HUES48 (cell line): ENCODE data around the gene PRAMEF12.
"Not testable (repeated sequence)": the region's sequence is repeated elsewhere in the genome, so short reads cannot be mapped to it uniquely, and the experiment has no call there.

Experiments used
- H3K27ac ChIP-seq: one replicate; pipeline ENCODE4 v1.7.0; 2013; ENCODE audit warnings: low read depth, low read length, inconsistent platforms
- H3K27me3 ChIP-seq: 2 replicates; pipeline ENCODE4 v1.6.1; 2013; ENCODE audit warnings: mild to moderate bottlenecking, low read length; ENCODE audit not compliant: control insufficient read depth, insufficient read depth
- H3K36me3 ChIP-seq: 2 replicates; pipeline ENCODE4 v1.6.1; 2013; ENCODE audit warnings: low read length; ENCODE audit not compliant: control insufficient read depth, insufficient read depth
- H3K4me1 ChIP-seq: 2 replicates; pipeline ENCODE4 v1.6.1; 2013; ENCODE audit warnings: mild to moderate bottlenecking, low read length; ENCODE audit not compliant: control insufficient read depth, insufficient read depth
- H3K4me3 ChIP-seq: 2 replicates; pipeline ENCODE4 v1.5.1; 2013; ENCODE audit warnings: mild to moderate bottlenecking, low read depth, low read length
- H3K9ac ChIP-seq: 2 replicates; pipeline ENCODE4 v1.6.1; 2013; ENCODE audit warnings: mild to moderate bottlenecking, low read depth, low read length, moderate library complexity
- H3K9me3 ChIP-seq: 2 replicates; pipeline ENCODE4 v1.6.1; 2013; ENCODE audit warnings: low read length; ENCODE audit not compliant: control insufficient read depth, insufficient read depth

Gene PRAMEF12

DNA sequence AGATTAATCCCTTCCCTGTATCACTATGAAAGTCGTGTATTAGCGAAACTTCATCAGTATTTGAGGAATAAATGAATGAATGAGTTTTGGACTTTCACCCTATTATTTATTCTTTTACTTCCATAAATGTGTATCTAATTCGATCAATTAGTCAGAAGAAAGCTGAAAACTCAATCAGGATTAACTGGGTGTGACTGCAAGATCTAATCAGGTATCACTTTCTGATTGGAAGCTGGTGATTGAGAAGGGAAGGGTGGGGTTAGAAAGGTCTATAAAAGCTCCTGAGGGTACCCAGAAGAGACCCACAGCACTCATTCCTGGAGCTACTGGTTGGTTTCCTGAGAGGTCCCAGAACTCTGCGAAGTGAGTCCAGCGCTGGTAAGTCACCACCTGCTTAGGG, 17.6 kb downstream of the PRAMEF12 start, which contains the start of gene PRAMEF1:
Gene PRAMEF1, plus strand, starts transcription at position 301 of the 400 bp plus-strand sequence. CDS start 1,831 bp downstream, outside the sequence.
- H3K9ac ChIP-seq, H3K36me3 ChIP-seq, H3K27ac ChIP-seq: not testable (repeated sequence)

DNA sequence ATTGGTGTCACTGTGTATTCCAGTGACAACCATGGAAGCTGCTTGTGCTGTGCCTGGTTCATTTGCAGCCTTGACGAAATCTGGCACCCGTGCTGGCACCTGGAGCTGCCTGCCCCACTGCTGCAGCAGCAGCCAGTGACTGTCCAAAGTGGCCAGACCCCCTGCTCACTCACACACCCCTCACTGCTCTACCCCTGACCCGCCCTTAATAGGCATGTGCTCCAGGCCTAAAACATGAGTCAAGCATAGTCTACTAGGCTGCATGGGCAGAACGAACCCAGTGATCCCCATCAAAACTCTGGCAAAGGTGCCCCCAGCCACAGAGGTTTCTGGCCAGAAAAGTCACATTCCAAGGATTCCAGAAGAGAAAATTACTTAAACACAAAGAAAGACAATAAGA, 25.4 kb downstream of the PRAMEF12 start:
- Histone ChIP-seq H3K9ac (no peak overlapping the region), H3K4me3 (no peak overlapping the region), H3K4me1 (no peaks in the 10 kb centered on the region), H3K36me3 (no peaks in the 10 kb centered on the region), H3K27me3 (no peaks in the 10 kb centered on the region), H3K9me3 (peaks cover 35% of the 10 kb centered on the region), H3K27ac (no peak overlapping the region)

More for the DNA sequence above, 17.6 kb downstream of the PRAMEF12 start, which contains the start of gene PRAMEF1:
- not testable (repeated sequence) for H3K27me3 ChIP-seq, H3K4me3 ChIP-seq, H3K4me1 ChIP-seq, H3K9me3 ChIP-seq

DNA sequence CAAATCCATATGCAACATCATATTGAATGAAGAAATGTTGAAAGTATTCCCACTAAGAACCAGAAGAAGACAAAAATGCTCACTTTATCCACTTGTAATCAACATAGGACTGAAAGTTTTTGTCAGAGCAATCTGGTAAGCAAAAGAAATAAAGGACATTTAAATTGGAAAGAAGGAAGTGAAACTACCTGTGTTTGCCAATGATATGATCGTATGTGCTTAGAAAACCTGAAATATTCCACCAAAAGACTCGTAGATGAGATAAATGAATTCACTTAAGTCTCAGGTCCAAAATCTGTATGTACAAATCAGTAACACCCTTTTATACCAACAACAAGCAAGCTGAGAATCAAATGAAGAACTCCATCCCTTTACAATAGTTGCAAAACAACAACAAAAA, 26.2 kb downstream of the PRAMEF12 start:
- H3K36me3 ChIP-seq: no peaks in the 10 kb centered on the region
- H3K4me3 ChIP-seq: no peak overlapping the region
- no peaks in the 10 kb centered on the region for H3K4me1 ChIP-seq
- no peak overlapping the region for H3K27ac ChIP-seq
- H3K9ac ChIP-seq: no peak overlapping the region
- H3K9me3 ChIP-seq: peaks cover 35% of the 10 kb centered on the region
- no peaks in the 10 kb centered on the region for H3K27me3 ChIP-seq

DNA sequence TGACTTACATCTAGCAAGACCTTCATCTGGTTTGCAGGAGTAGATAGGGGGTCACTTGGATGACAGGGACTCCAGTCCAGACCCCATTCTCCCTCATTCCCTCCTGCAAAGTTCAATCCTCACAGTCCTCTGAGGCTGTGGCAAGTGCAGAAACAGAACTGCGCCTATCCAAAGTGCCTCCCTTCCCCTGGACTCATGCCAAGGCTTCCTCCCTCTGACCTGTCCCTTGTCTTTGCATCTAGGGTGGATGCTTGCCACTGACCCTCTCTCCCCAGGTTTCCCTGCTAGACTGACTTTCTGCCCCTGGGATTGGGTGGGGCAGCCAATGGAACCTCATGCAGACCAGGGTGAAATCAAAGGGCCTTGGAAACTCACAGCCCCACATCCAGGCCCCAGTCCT, 36.4 kb downstream of the PRAMEF12 start:
- no peaks in the 10 kb centered on the region for H3K36me3 ChIP-seq
- no peak overlapping the region for H3K27ac ChIP-seq
- H3K27me3 ChIP-seq: no peaks in the 10 kb centered on the region
- H3K4me3 ChIP-seq: no peak overlapping the region
- no peak overlapping the region for H3K9ac ChIP-seq
- H3K4me1 ChIP-seq: no peaks in the 10 kb centered on the region
- peaks cover 67% of the 10 kb centered on the region for H3K9me3 ChIP-seq

DNA sequence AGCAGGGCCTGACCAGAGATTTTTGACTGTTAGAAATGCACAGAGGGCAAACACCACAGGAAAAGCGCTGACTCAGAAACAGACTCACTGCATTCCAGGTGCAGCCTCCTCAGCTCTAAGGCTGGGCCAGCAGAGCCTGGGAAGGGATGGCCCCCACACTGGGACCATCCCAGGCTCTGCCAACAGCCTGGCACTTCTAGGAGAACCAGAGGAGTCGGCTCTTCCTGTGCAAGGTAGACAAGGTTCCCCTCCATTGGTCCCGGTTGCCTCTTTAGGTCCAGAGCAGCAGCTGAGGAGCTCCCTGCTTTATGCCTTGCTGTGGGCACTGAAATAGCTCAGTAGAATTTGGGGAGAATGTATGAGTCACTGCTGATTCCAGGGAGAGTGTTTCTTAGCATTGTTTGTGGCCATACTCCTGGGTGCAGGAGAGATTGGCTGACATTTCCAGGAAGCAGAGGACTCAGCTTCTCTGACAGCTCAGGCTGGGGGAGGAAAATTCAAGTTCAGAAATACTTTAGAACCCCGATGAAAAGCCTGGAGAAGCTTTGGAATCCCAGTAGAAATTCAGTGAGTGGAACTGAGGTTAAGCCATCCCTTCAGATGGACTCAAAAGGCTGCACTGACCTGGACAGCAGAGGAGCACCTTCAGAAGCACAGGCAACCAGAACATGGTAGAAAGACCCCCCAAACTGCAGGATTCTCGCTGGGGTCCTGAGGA, 37.3 kb downstream of the PRAMEF12 start:
- H3K9me3 ChIP-seq: peaks cover 61% of the 10 kb centered on the region
- H3K4me1 ChIP-seq: no peaks in the 10 kb centered on the region
- H3K27me3 ChIP-seq: no peaks in the 10 kb centered on the region
- H3K36me3 ChIP-seq: no peaks in the 10 kb centered on the region
- no peak overlapping the region for H3K27ac ChIP-seq
- no peak overlapping the region for H3K9ac ChIP-seq
- H3K4me3 ChIP-seq: no peak overlapping the region

DNA sequence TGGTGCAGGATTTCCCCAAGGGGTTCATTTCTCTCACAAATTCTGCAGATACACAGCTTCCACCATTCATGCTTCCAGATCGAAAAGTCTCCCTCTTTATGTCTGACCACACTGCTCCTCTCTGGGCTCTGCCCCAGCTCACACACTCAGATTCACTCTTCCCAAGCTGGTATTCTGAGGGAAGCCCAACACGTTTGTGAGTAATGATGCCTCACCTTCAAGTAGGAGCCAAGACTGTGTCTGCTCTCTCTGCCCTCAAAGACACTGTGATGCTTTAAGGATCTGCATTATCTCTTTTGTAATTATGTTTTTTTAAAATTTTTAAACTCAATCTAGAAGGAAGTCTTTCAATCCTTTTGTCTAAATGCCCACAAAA, 37.9 kb downstream of the PRAMEF12 start:
- Histone ChIP-seq H3K9ac (no peak overlapping the region), H3K27ac (no peak overlapping the region)

DNA sequence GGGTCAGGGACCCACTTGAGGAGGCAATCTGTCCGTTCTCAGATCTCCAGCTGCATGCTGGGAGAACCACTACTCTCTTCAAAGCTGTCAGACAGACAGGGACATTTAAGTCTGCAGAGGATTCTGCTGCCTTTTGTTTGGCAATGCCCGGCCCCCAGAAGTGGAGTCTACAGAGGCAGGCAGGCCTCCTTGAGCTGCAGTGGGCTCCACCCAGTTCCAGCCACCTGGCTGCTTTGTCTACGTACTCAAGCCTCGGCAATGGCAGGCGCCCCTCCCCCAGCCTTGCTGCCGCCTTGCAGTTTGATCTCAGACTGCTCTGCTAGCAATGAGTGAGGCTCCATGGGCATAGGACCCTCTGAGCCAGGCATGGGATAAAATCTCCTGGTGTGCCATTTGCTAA, 45.5 kb downstream of the PRAMEF12 start:
- not testable (repeated sequence) for H3K27me3 ChIP-seq, H3K27ac ChIP-seq, H3K4me1 ChIP-seq, H3K36me3 ChIP-seq, H3K9me3 ChIP-seq, H3K4me3 ChIP-seq, H3K9ac ChIP-seq

More for the DNA sequence above, 37.9 kb downstream of the PRAMEF12 start:
- H3K36me3 ChIP-seq: no peaks in the 10 kb centered on the region
- H3K9me3 ChIP-seq: peaks cover 55% of the 10 kb centered on the region
- H3K4me3 ChIP-seq: no peak overlapping the region
- no peaks in the 10 kb centered on the region for H3K4me1 ChIP-seq
- H3K27me3 ChIP-seq: no peaks in the 10 kb centered on the region
